ENCODE results near the gene SLC16A9. TPM values are rescaled to one million over a fixed set of nuclear protein-coding genes. Genes with fewer than 3 reads are reported as not detected.

SLC16A9 gene
- total RNA-seq, 1 donor from 2014 or later: 1.5 TPM

Other genes with a start within 250 kb of the SLC16A9 start
- not detected in 2 replicates for gene MRLN, start 43.6 kb upstream of the SLC16A9 start, total RNA-seq
- 29.1 and 31.0 TPM in 2 replicates for gene CCDC6, start 196.7 kb upstream of the SLC16A9 start, total RNA-seq